ENCODE results near the gene CLVS2.

The CLVS2 gene

GRCh38 chr6:123024976-123025375 lies 28.9 kb downstream of the CLVS2 start:
- no peak for DNase-seq (ENCODE audit: low spot score)

GRCh38 chr6:123027408-123027807 lies 31.4 kb downstream of the CLVS2 start:
- DNase-seq (ENCODE audit: low spot score): no peak

- DNase-seq (ENCODE audit: low spot score): no peak
Measured at GRCh38 chr6:123028263-123028662, 32.2 kb downstream of the CLVS2 start.

GRCh38 chr6:123030282-123030681 lies 34.2 kb downstream of the CLVS2 start:
- no peak for DNase-seq (ENCODE audit: low spot score)

GRCh38 chr6:123036648-123037047 lies 40.6 kb downstream of the CLVS2 start:
- no peak for DNase-seq (ENCODE audit: low spot score)

DNA sequence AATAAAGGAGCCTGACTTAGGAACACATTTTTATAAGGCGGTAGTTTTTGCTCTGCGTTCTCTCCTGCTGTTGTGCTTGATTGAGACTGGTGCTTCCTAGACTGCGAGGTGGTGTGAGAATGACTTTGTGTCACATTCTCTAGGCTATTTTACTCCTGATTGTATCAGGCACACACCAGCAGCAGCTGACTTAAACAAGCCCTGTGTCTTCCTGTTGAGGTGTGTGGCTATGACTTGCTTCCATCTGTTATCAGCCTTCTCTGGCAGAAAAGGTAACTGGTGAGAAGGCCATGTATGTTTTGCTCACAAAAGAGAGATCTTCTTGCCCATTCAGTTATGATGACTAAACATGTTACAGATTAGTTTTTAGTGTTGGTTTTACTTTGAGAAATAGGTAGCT lies 43.4 kb downstream of the CLVS2 start:
- DNase-seq (ENCODE audit: low spot score): no peak

DNA sequence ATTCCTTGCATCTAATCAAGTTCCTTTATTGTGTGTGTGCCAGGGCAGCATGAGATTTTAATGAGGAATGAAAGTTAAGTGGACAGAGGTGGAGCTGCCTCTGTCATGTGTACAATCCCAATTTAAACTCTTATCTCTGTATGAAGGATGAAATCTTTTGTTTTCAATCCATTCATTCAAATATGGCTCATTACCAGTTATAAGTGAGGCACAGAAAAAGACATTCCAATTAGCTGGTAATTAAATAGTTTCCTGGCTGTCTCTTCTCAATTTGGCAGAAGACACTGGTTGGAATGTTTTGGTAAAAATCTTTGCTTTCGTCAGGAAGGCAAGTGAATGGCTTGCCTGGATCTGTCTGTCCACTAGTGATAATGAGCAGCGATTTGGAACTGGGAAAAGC lies 46.4 kb downstream of the CLVS2 start:
- DNase-seq (ENCODE audit: low spot score): no peak

DNA sequence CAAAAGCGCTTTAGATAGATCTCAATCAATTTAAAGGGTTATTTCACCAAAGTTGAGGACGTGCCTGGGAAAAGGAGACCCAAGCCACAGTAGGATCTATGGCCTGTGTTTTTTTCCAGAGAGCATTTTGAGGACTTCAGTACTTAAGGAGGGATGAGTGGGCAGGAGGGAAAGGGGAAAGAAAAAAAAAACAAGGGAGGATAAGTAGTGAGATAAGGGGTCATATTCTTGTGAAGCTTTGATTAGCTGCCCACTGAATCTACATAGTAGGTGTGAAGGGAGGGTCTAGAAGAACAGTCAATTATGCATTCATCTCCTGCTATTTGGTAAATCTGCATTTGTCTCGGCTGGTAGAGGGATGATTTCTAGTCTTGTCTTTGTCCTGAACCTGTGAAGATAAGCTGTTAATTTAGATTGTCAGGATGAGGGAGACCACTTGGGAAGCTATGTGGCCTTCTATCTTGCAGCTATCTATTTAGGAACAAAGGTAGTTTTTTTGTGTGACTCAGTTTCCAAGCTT lies 48.4 kb downstream of the CLVS2 start:
- no peak for DNase-seq (ENCODE audit: low spot score)

DNA sequence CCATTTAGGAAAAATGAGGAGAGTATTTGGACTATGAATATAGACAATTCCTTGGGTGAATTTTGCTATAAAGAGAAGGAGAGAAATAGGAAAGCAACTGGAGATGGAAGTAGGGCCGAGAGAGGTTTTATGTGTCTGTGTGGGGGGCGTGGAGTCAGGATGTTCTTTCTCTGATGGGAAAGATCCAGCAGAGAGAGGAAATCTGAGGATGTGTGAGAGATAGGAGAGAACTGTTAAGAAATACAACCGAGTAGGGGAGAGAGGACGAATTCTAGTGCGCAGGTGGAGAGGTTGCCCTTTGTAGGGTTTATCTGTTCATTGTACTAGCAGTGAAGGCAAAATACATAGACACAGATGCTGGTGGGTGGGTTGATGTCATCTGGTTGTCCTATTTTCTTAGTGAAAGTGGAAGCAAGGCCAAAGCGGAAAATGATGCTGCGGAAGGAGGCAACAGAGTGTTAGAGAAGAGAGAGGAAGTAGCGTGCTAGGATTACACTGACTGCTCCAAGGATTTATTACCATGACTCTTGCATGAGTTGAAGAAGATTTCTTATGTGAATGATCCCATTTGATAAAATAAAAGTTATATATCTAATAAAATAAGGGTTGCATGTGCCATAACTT lies 57.7 kb downstream of the CLVS2 start:
- no peak for DNase-seq (ENCODE audit: low spot score)

DNA sequence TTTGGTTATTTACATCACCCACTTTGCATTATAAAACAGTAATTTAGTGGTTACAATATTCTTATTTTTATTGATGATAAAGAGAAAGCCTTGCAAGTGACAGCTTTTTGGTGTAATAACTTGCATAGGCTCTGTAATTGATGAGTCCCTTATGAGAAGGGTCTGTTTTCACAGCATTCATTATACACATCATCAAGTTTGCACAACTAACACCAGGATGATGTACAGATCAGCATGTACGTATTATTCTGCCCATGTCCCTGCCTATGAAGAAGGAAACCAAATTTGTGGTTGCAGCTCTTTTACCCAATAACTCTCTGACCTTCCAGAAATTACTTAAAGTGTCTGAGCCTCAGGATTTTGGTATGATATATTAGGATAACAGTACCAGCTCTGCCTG lies 59.2 kb downstream of the CLVS2 start:
- no peak for DNase-seq (ENCODE audit: low spot score)

GRCh38 chr6:123062670-123063069 lies 66.6 kb downstream of the CLVS2 start:
- DNase-seq (ENCODE audit: low spot score): no peak

GRCh38 chr6:123064038-123064437 lies 68.0 kb downstream of the CLVS2 start:
- DNase-seq (ENCODE audit: low spot score): no peak

- no peak for DNase-seq (ENCODE audit: low spot score)
Measured at GRCh38 chr6:123074616-123075015, 78.6 kb downstream of the CLVS2 start.

GRCh38 chr6:123085403-123085802 lies 89.4 kb downstream of the CLVS2 start:
- no peak for DNase-seq (ENCODE audit: low spot score)

DNA sequence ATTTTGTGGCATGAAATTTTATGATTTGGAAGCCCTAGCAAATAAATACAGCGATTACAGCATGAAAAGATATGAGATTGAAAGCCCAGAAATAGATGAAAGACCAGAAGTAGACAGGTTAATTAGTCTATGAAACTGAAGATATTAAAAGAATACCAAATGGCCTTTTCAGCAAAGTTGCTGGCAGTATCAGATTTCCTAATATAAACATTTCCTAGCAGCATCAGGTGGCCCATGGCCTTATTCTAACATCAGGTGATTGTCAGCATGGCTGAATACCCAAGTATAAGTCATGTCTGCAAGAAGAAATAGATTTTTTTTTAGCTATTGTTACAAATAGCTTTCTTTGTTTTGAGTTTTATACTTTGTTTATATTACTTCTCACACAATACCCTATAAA lies 93.2 kb downstream of the CLVS2 start:
- DNase-seq (ENCODE audit: low spot score): no peak

- no peak for DNase-seq (ENCODE audit: low spot score)
Measured at GRCh38 chr6:123091091-123091895, 95.3 kb downstream of the CLVS2 start.

DNA sequence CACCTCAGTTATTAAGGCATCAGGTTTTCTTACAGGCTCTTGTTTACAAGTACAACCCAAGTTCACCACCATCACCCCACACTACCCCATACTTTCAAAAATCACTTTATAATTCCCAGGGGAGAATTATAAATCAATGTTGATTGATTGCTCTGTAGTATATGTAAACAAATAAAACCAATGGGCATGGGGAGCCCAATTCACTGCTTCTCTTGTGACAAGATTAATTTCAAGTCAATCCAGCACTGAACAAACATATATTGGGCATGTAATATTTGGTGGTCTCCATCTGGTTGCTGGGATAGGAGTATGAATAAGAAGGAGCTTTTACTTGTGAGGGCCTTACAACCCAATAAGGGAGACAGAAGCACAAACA lies 95.8 kb downstream of the CLVS2 start:
- DNase-seq (ENCODE audit: low spot score): no peak

GRCh38 chr6:123094795-123095194 lies 98.8 kb downstream of the CLVS2 start:
- no peak for DNase-seq (ENCODE audit: low spot score)

DNA sequence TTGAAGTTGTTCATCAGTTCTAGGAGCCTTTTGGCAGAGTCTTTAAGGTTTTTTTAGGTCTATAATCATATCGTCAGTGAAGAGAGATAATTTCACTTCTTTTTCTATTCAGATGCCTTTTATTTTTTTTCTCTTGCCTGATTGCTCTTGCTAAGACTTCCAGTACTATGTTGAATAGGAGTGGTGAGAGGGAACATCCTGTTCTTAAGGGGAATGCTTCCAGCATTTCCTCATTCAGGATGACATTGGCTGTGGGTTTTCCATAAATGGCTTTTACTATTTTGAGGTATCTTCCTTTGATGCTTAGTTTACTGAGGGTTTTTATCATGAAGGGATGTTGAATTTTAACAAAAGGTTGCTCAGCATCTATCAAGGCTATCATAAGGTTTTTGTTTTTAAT lies 109.5 kb downstream of the CLVS2 start:
- no peak for DNase-seq (ENCODE audit: low spot score)

DNA sequence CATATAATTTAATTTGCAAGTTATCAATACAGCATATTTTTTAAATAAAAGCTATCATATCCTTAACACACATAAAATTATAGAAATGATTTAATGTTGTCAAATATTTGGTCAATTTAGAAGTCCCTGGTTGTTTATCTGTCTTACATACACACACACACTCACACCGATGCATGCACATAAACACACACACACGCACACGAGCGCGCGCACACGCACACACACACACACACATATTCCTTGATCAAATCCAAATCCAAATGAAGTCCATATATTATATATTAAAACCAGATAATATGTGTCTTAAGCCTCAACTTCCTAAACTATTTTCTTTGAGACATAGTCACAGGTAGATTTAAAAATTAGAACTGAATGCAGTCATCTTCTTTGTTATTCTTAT lies 120.3 kb downstream of the CLVS2 start:
- no peak for DNase-seq (ENCODE audit: low spot score)

DNA sequence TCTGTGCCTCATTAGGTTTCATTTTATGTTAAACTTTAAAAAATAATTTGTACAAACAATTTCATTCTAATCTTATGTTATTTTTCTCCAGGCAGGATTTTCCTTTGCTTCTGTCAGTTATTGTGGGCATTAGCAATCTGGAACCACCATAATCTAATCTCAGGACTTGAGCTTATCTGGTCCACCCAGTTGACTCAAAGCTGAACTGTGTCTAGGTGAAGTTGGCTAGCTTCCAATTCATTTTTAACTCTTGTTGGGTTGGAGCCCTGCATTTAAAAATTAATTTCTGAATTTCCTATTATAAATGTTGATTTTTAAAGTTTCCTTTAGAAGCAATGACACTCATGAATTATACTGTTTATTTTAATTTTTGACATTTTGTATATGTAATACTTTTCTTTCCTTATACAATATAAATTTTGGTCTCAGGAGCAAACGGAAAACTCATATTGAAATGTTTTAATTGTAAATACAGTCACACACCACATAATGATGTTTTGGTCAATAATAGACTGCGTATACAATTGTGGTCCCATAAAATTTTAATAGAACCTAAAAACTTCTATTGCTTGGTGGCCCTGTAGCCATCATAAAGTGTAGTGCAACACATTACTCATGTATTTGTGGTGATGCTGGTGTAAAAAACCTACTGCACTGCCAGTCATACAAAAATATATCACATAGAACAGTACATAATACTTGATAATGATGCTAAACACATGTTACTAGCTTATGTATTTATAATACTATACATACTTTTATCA lies 121.3 kb downstream of the CLVS2 start:
- DNase-seq (ENCODE audit: low spot score): no peak

DNA sequence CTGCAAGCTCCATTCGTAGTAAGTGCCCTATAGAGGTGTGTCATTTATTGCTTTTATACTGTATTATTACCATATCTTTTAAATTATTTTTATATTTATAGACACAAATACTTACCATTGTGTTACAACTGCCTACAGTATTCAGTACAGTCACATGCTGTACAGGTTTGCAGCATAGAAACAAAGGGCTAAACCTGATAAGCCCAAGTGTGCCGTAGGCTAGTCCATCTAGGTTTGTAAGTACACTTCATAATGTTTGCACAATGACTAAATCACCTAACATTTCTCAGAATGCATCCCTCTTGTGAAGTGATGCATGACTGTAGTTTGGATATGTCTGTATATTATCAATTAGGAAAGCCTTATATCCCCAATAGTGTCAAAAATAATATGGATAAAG lies 122.8 kb downstream of the CLVS2 start:
- no peak for DNase-seq (ENCODE audit: low spot score)

Data from hematopoietic multipotent progenitor cell treated with erythropoietin and hydrocortisone succinate and interleukin-3 and kit ligand, for 17 days (in vitro differentiated cells).